Measurements from ENCODE around the gene LRFN2. TPM values are rescaled to one million over a fixed set of nuclear protein-coding genes. Genes with fewer than 3 reads are reported as not detected.
A peak's percentile ranks its signal among the peaks of the same experiment; 100 is the strongest.

LRFN2 gene
- total RNA-seq, 1 donor from 2014 or later: not detected

DNA sequence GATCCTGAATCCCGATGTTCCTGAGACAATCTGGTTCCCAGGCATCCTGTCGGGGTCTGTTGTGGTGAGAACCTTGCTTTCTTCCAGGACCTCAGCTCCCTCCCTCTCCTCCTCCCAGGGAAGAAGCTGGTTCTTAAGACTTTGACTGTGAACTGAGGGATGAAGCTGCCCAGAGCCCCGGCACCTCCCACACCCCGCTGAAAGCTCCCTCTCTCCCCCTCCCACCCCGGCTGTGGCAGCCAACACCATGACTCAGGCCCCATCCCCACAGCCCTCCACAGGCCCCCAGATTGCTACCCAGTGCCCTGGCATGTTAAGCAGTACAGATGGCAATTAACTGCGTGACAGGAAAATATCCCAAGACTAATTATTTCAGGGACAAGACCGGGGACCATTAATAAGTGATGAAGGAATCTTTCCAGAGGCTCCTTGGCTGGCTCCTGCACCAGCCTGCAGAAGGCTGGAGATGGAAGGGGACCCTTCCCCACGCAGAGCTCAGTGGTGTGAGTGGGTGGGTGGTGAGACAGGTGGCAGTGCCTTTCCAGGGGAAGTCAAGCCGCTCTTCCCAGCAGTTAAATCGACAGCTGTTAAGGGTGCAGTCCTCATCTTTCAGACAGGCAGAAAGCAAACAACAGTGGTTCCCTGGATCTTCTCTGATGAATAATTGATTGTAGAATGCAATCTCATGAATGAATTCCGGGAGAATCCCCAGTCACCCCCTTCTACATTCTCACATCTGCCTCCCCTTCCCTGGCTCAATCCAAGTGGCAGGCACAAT, 237.9 kb downstream of the LRFN2 start:
- H3K9me3 Mint-ChIP-seq: no peaks in the 10 kb centered on the region

DNA sequence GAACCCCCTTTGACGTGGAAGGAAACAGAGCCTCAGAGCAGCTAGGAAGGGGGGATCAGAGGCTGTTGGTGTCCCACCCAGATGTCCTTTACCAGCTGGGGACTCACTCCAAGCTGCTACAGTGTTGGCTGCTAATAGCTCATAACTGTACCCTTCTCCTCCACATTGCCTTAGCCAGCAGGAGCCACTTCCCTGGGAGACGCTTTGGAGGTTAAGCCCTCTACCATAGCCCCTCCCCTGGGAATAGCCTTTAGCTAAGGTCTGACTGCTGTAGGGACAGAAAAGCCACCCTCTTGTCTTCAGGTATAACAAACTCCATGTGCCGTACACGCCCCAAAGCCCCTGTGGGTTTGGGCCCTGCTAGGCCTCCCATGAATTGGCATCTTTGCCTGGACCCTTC, 238.6 kb downstream of the LRFN2 start:
- Mint-ChIP-seq H3K27me3 (ENCODE audit: low read depth) (no peaks in the 10 kb centered on the region), H3K4me3 (no peak overlapping the region), H3K9me3 (no peaks in the 10 kb centered on the region), H3K4me1 (peaks cover 26% of the 10 kb centered on the region), H3K36me3 (ENCODE audit: low read depth) (no peaks in the 10 kb centered on the region), H3K27ac (ENCODE audit: unreplicated experiment) (no peak overlapping the region)
- no peak for DNase-seq (ENCODE audit: low read depth, low spot score)
- TF ChIP-seq, protein P1, sequence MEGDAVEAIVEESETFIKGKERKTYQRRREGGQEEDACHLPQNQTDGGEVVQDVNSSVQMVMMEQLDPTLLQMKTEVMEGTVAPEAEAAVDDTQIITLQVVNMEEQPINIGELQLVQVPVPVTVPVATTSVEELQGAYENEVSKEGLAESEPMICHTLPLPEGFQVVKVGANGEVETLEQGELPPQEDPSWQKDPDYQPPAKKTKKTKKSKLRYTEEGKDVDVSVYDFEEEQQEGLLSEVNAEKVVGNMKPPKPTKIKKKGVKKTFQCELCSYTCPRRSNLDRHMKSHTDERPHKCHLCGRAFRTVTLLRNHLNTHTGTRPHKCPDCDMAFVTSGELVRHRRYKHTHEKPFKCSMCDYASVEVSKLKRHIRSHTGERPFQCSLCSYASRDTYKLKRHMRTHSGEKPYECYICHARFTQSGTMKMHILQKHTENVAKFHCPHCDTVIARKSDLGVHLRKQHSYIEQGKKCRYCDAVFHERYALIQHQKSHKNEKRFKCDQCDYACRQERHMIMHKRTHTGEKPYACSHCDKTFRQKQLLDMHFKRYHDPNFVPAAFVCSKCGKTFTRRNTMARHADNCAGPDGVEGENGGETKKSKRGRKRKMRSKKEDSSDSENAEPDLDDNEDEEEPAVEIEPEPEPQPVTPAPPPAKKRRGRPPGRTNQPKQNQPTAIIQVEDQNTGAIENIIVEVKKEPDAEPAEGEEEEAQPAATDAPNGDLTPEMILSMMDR (conservative IDR thresholded peaks at IDR 0.05): no peak

More for the DNA sequence above, 237.9 kb downstream of the LRFN2 start:
- H3K36me3 Mint-ChIP-seq (ENCODE audit: low read depth): no peaks in the 10 kb centered on the region
- TF ChIP-seq, protein P1 (conservative IDR thresholded peaks at IDR 0.05): no peak
- H3K27me3 Mint-ChIP-seq (ENCODE audit: low read depth): no peaks in the 10 kb centered on the region
- no peak for DNase-seq (ENCODE audit: low read depth, low spot score)
- no peak overlapping the region for H3K27ac Mint-ChIP-seq (ENCODE audit: unreplicated experiment)
- H3K4me3 Mint-ChIP-seq: no peak overlapping the region
- H3K4me1 Mint-ChIP-seq: peaks cover 19% of the 10 kb centered on the region

DNA sequence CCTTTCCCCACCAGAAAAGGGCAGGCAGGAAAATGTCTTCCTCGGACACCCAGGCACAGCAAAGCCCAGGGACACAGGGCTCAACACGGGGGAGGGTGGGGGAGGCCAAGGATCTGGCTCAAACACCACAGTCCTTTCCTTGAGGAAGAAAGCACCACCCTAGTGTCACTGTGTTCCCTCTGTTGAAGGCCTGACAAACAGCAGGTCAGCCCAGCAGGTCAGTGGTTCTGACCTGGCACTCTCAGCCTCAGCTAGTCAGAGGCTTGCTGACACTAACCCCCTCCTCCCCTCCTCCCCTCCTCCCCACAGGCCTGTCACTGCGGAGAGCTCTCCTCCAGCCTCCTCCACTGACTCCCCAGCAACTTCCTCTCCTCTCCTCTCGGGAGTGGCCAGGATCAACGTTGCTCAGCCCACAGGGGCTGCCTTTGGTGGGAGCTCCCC, 239.6 kb downstream of the LRFN2 start:
- Mint-ChIP-seq H3K27me3 (ENCODE audit: low read depth) (no peaks in the 10 kb centered on the region), H3K9me3 (no peaks in the 10 kb centered on the region), H3K36me3 (ENCODE audit: low read depth) (no peaks in the 10 kb centered on the region), H3K4me1 (peaks cover 26% of the 10 kb centered on the region), H3K4me3 (no peak overlapping the region), H3K27ac (ENCODE audit: unreplicated experiment) (no peak overlapping the region)
- TF ChIP-seq, protein P1 (conservative IDR thresholded peaks at IDR 0.05): no peak
- no peak for DNase-seq (ENCODE audit: low read depth, low spot score)

DNA sequence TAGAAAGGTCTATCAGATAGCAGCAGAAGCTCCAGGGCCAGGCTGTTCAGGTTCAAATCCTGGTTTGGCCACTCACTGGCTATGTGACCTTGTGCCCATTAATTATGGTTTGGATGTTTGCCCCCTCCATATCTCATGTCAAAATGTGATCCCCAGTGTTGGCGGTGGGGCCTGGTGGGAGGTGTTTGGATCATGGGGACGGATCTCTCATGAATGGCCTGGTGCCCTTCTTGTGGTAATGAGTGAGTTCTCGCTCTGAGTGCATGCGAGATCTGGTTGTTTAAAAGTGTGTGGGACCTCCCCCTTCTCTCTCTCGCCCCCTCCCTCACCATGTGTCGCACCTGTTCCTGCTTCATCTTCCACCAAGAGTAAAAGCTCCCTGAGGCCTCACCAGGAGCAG, 240.9 kb downstream of the LRFN2 start:
- peaks cover 2% of the 10 kb centered on the region for H3K27me3 Mint-ChIP-seq (ENCODE audit: low read depth)
- peaks cover 26% of the 10 kb centered on the region for H3K4me1 Mint-ChIP-seq
- no peak overlapping the region for H3K27ac Mint-ChIP-seq (ENCODE audit: unreplicated experiment)
- no peaks in the 10 kb centered on the region for H3K36me3 Mint-ChIP-seq (ENCODE audit: low read depth)
- no peak overlapping the region for H3K4me3 Mint-ChIP-seq
- no peaks in the 10 kb centered on the region for H3K9me3 Mint-ChIP-seq
- TF ChIP-seq, protein P1 (conservative IDR thresholded peaks at IDR 0.05): no peak
- no peak for DNase-seq (ENCODE audit: low read depth, low spot score)

DNA sequence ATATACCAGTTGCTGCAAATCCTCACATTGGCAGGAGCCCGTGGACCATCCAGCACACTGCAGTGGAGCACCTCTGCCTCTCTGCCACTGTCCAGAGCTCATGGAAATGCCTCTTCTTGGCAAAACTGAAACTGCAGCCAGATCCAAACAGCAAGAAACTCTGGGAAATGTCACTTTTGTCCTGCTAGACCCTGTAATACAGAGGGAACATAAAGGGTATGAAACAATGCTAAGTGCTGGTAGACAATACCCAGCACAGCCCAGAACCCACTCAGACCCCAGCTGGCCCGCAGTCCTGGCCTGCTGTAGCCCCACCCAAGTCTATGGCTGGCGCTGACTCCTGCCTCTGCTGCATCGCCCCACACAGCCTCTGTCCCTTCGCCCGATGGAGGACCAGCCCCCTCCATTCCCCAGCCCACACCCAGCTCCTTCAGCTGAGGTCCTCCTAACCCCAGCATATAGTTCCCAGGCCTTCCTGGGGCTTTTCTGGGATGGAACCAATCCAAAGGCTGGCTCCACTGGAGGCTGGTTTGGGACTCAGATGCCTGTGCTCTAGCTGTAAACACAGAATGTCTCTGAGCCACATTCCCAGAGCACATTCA, 242.5 kb downstream of the LRFN2 start:
- peaks cover 26% of the 10 kb centered on the region for H3K4me1 Mint-ChIP-seq
- no peaks in the 10 kb centered on the region for H3K9me3 Mint-ChIP-seq
- no peak for DNase-seq (ENCODE audit: low read depth, low spot score)
- H3K27ac Mint-ChIP-seq (ENCODE audit: unreplicated experiment): peak overlapping the region; percentile 43
- TF ChIP-seq, protein P1 (conservative IDR thresholded peaks at IDR 0.05): no peak
- no peak overlapping the region for H3K4me3 Mint-ChIP-seq
- peaks cover 3% of the 10 kb centered on the region for H3K27me3 Mint-ChIP-seq (ENCODE audit: low read depth)
- no peaks in the 10 kb centered on the region for H3K36me3 Mint-ChIP-seq (ENCODE audit: low read depth)

All from neural crest cell (in vitro differentiated cells).